Subcutaneous abdominal adipose tissue (tissue), 5 donors: Measurements from ENCODE around the gene SH3PXD2A.

Experiments
- H3K27ac ChIP-seq: one replicate; pipeline ENCODE4 v1.7.0; 2013; ENCODE audit warnings: low read depth, mild to moderate bottlenecking, inconsistent platforms, low read length, moderate library complexity
- H3K27me3 ChIP-seq, 5 donors: one replicate each; pipeline ENCODE4 v1.7.0; 2013; ENCODE audit warnings: low read length in 5 of 5, inconsistent platforms in 1 of 5; ENCODE audit not compliant: control insufficient read depth in 5 of 5, insufficient read depth in 4 of 5
- H3K36me3 ChIP-seq, 5 donors: one replicate each; pipeline ENCODE4 v1.7.0; 2013; ENCODE audit warnings: low read length in 5 of 5; ENCODE audit not compliant: control insufficient read depth in 5 of 5, insufficient read depth in 5 of 5
- H3K4me1 ChIP-seq, 5 donors: one replicate each; pipeline ENCODE4 v1.7.0; 2013; ENCODE audit warnings: low read length in 5 of 5, mild to moderate bottlenecking in 3 of 5, moderate library complexity in 1 of 5; ENCODE audit not compliant: control insufficient read depth in 5 of 5, insufficient read depth in 5 of 5
- H3K4me3 ChIP-seq, 5 donors: one replicate each; pipeline ENCODE4 v1.7.0; 2013; ENCODE audit warnings: low read length in 5 of 5, low read depth in 1 of 5
- H3K9ac ChIP-seq, 5 donors: one replicate each; pipeline ENCODE4 v1.7.0; 2013; ENCODE audit warnings: low read length in 5 of 5, mild to moderate bottlenecking in 4 of 5, moderate library complexity in 3 of 5
- H3K9me3 ChIP-seq, 5 donors: one replicate each; pipeline ENCODE4 v1.7.0; 2013; ENCODE audit warnings: low read length in 5 of 5; ENCODE audit not compliant: control insufficient read depth in 5 of 5
- donor health status: healthy.
- donor health status: healthy.
- donor health status: healthy.
- donor health status: healthy.
- donor health status: healthy.

SH3PXD2A gene

DNA sequence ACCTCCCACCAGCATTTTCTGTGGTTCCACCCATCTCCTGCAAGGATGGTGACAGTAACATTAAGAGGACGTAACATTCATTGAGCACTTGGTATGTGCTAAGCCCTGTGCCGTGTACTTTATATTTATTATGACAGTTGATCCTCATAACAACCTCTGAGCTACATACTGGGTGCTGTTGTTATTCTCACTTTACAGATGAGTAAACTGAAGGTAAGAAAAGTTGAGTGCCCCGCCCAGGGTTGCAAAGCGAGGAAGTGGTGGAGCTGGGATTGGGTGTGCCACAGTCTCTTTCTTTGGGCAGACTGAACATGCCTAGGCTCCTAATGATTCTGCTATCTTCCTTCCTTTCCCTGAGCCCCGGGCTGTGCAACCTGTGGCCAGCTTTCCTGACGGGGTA lies 107.4 kb downstream of the SH3PXD2A start:
- no peak overlapping the region for H3K4me3 ChIP-seq
- H3K36me3 ChIP-seq = no peaks in the 10 kb centered on the region
- peaks cover 0 to 5% (median 0%) of the 10 kb centered on the region in 5 donors for H3K9me3 ChIP-seq
- no peak overlapping the region for H3K9ac ChIP-seq
- H3K27me3 ChIP-seq = no peaks in the 10 kb centered on the region
- H3K27ac ChIP-seq = no peak overlapping the region
- peaks cover 0 to 19% (median 0%) of the 10 kb centered on the region in 5 donors for H3K4me1 ChIP-seq

DNA sequence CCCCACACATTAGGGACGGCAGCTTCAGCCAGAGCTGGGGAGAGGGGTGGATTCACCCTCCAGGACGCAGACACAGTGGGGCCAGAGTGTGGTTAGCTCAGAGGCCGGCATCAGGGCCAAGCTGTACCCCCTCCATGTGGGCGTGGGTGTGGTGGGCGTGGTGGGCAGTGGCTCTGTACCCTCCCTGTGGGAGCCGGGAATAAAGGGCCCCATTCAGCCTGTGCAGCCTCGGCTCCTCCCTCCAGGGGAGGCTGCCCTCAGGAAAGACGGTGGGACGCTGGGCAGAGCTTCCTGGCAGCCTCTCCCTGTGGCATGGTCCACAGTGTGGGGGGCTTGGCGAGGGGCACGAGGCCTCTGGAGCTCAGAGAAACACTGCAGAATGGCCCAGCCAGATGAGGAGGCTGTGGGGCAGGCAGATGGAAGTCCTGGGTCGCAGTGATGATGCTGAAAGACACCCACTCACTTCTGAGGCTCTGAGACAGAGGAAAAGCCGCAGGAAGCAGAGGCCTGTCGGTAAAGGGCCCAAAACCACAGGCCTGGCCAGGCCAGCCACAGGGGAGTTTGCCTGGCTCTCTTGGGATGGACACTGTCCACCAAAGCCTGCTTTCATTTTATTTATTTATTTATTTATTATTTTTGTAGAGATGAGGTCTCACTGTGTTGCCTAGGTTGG lies 108.0 kb downstream of the SH3PXD2A start:
- Histone ChIP-seq H3K9me3 (peaks cover 0 to 3% (median 0%) of the 10 kb centered on the region in 5 donors), H3K27ac (no peak overlapping the region), H3K4me3 (no peak overlapping the region), H3K36me3 (no peaks in the 10 kb centered on the region), H3K9ac (no peak overlapping the region), H3K27me3 (no peaks in the 10 kb centered on the region), H3K4me1 (peaks cover 0 to 19% (median 0%) of the 10 kb centered on the region in 5 donors)

DNA sequence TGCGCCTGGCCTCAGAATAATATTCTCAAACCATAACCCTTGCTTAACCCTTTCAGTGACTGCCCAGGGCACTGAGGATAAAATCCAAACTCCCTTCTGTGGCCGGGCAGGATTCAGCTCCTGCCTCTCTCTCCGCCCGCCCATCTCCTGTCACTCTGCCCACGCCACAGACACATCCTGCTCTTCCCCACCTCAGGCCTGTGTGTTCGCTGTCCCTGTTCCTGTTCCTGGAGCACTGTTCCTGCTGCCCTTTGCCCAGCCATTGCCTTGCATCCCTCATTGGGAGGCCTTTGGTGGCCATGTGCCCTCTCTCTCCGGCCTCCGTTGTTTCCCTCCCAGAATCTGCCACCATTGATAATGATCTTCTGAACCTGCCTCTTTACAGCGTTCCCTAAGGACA lies 108.8 kb downstream of the SH3PXD2A start:
- no peak overlapping the region for H3K9ac ChIP-seq
- H3K4me1 ChIP-seq = peaks cover 0 to 19% (median 0%) of the 10 kb centered on the region in 5 donors
- H3K27ac ChIP-seq = no peak overlapping the region
- H3K36me3 ChIP-seq = no peaks in the 10 kb centered on the region
- H3K4me3 ChIP-seq = no peak overlapping the region
- H3K9me3 ChIP-seq = no peaks in the 10 kb centered on the region
- no peaks in the 10 kb centered on the region for H3K27me3 ChIP-seq

DNA sequence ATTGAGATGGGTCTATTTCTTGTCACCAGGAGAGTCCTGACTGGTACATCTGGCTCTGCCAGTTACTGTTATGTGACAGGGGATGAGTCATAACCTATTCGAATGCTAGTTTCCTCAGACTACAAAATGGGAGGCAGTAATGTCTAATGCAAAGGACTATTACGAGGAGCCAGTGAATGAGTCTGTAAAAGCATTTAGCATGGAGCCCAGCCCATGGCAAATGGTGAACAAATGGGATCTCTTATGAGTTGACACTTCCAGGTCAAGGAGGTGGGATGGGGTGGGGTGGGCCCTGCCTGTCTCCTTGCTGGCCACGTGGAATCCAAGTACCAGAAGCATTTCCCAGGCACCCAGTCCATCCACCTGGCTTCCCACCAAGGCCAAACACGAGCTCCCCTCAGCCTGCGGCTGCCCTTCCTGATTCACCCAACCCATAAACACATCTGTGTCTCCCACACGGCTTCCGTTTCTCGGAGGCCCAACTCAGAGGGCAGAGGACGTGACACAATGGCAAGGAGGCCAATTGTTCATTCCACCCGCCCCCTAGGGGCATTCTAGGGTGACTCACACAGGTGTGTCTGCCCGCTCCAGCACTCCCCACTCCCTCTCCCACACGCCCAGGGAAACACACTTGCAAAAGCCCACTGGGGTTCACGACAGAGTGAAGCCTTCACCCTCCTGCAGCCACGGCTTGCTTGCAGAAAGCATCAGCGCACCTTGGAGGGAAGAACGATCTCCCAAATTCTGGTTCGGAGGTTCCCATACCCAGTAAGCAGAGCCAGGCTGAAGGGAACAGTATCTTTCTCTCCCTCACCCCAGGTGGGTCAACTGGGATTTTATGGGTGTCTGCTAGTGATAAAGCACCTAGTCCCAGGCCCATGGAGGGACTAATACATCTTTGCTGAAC lies 109.8 kb downstream of the SH3PXD2A start:
- peaks cover 0 to 22% (median 0%) of the 10 kb centered on the region in 5 donors for H3K4me1 ChIP-seq
- H3K36me3 ChIP-seq = no peaks in the 10 kb centered on the region
- H3K27ac ChIP-seq = no peak overlapping the region
- H3K9ac ChIP-seq = no peak overlapping the region
- no peak overlapping the region for H3K4me3 ChIP-seq
- H3K27me3 ChIP-seq = no peaks in the 10 kb centered on the region
- no peaks in the 10 kb centered on the region for H3K9me3 ChIP-seq

DNA sequence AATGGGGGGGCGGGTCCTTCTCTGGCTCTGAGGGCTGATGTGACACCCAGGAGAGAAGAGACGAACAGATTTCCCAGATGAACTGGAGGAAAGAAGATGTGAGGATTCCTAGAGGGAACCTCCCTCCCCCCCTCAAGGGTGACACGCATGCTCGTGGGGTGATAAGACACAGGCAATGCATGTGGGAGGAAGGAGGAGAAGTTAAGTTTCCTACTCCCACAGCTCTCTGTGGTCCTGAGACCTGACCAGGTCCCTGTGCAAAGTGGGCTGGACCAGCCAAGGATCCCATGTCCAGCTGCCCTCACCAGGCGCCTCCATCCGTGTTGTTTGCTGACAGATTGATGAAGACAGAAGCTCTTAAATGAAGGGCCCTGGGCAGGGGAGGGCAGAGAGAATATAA lies 112.6 kb downstream of the SH3PXD2A start:
- no peak overlapping the region for H3K27ac ChIP-seq
- peaks cover 0 to 3% (median 0%) of the 10 kb centered on the region in 5 donors for H3K36me3 ChIP-seq
- H3K27me3 ChIP-seq = peaks cover 0 to under 1% (median 0%) of the 10 kb centered on the region in 5 donors
- peaks cover 0 to 33% (median 5%) of the 10 kb centered on the region in 5 donors for H3K4me1 ChIP-seq
- H3K4me3 ChIP-seq = no peak overlapping the region
- H3K9ac ChIP-seq = no peak overlapping the region
- no peaks in the 10 kb centered on the region for H3K9me3 ChIP-seq

- H3K4me1 ChIP-seq = peaks cover 0 to 17% (median 5%) of the 10 kb centered on the region in 5 donors
Observed at GRCh38 chr10:103740611-103741010, 114.8 kb downstream of the SH3PXD2A start.

GRCh38 chr10:103739039-103739764 lies 116.2 kb downstream of the SH3PXD2A start:
- peak overlapping the region in 1 of 5 donors; percentile 11 for H3K4me3 ChIP-seq
- H3K4me1 ChIP-seq = peaks cover 0 to 14% (median 5%) of the 10 kb centered on the region in 5 donors
- peaks cover 0 to 4% (median 0%) of the 10 kb centered on the region in 5 donors for H3K36me3 ChIP-seq
- H3K9me3 ChIP-seq = no peaks in the 10 kb centered on the region
- H3K27me3 ChIP-seq = peaks cover 0 to 3% (median 0%) of the 10 kb centered on the region in 5 donors
- H3K9ac ChIP-seq = no peak overlapping the region
- H3K27ac ChIP-seq = no peak overlapping the region

More at GRCh38 chr10:103740611-103741010, 114.8 kb downstream of the SH3PXD2A start:
- Histone ChIP-seq H3K4me3 (no peak overlapping the region), H3K9me3 (no peaks in the 10 kb centered on the region), H3K27ac (no peak overlapping the region), H3K27me3 (peaks cover 0 to 3% (median 0%) of the 10 kb centered on the region in 5 donors), H3K36me3 (peaks cover 0 to 4% (median 0%) of the 10 kb centered on the region in 5 donors), H3K9ac (no peak overlapping the region)

DNA sequence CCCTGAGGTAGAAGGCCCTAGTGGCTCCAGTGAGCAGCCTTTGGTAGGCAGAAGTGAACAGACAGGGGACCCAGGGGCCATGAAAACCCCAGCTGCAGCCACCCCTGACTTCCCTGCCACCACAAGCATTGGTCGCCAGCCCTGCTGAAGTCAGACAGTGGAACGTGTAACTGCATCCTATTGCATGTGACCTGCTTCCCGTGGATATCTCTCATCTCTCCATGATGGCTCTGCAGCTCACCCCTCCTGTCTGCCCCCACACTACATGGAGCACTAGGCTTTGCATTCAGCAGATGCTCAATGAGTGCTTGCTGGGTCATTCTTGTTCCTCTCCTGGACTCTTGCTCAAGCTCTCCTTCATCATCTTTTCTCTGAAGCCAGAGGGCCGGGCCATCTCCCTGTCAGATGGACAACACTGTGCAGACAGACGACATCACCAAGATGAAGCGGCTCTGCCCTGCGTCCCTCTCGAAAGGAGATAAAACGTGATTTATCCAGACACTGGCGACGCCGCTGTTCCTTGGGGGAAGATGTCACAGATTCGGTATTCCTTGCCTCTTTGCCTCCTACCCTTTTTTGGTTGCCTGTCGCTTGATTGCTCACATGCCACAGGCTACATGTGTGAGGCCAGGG lies 117.5 kb downstream of the SH3PXD2A start:
- Histone ChIP-seq H3K4me1 (peaks cover 0 to 14% (median 5%) of the 10 kb centered on the region in 5 donors), H3K9me3 (no peaks in the 10 kb centered on the region), H3K9ac (no peak overlapping the region), H3K27me3 (peaks cover 0 to 3% (median 0%) of the 10 kb centered on the region in 5 donors), H3K27ac (no peak overlapping the region), H3K4me3 (no peak overlapping the region), H3K36me3 (peaks cover 0 to 4% (median 0%) of the 10 kb centered on the region in 5 donors)

- no peak overlapping the region for H3K4me3 ChIP-seq
- peaks cover 0 to 3% (median 0%) of the 10 kb centered on the region in 5 donors for H3K27me3 ChIP-seq
- no peak overlapping the region for H3K27ac ChIP-seq
- H3K9me3 ChIP-seq = no peaks in the 10 kb centered on the region
- peak overlapping the region in 1 of 5 donors; percentile 14 for H3K9ac ChIP-seq
- H3K4me1 ChIP-seq = peaks cover 0 to 14% (median 5%) of the 10 kb centered on the region in 5 donors
- H3K36me3 ChIP-seq = peaks cover 0 to 7% (median 0%) of the 10 kb centered on the region in 5 donors
Observed at GRCh38 chr10:103736763-103737162, 118.6 kb downstream of the SH3PXD2A start.
